Measurements from ENCODE around the gene ACOX3.

- TF ChIP-seq POLR2A (IDR thresholded peaks at IDR 0.05) (no peak), CTCF (IDR thresholded peaks at IDR 0.05) (no peak)
Measured at GRCh38 chr4:8442596-8443358, 2.3 kb upstream of the ACOX3 start.
